Endothelial cell of umbilical vein (primary cell): ENCODE measurements around the gene SRSF11.

ENCODE experiments used
- CTCF ChIP-seq, 2 donors: IDR thresholded peaks; 1 replicate in 1 of 2; 2 replicates in 1 of 2; pipeline ENCODE4 v1.5.1; 2011; ENCODE audit warnings: low read length in 2 of 2, mild to moderate bottlenecking in 2 of 2, moderate library complexity in 2 of 2, control low read depth in 1 of 2, inconsistent platforms in 1 of 2, low read depth in 1 of 2; ENCODE audit not compliant: insufficient read depth in 1 of 2; ENCODE audit errors: extremely low read depth in 1 of 2
- EZH2 ChIP-seq: IDR thresholded peaks from 2 replicates; pipeline ENCODE4 v1.6.1; 2012; ENCODE audit warnings: borderline replicate concordance, low read depth, mild to moderate bottlenecking, moderate library complexity, low read length, inconsistent platforms; ENCODE audit not compliant: severe bottlenecking
- FOS ChIP-seq: IDR thresholded peaks from 2 replicates; pipeline ENCODE4 v1.6.1; 2011; ENCODE audit warnings: mild to moderate bottlenecking, low read length, moderate library complexity, borderline replicate concordance; ENCODE audit not compliant: insufficient read depth
- MAX ChIP-seq: IDR thresholded peaks from 2 replicates; pipeline ENCODE4 v1.6.1; 2011; ENCODE audit not compliant: insufficient read depth, insufficient read length
- MYC ChIP-seq: IDR thresholded peaks from one replicate; pipeline ENCODE4 v1.6.1; 2011; ENCODE audit warnings: mild to moderate bottlenecking, low read depth, low read length
- POLR2A ChIP-seq: IDR thresholded peaks from 2 replicates; pipeline ENCODE4 v1.6.1; 2012; ENCODE audit warnings: low read depth, mild to moderate bottlenecking, control low read depth, low read length
- POLR2AphosphoS5 ChIP-seq: IDR thresholded peaks from 2 replicates; pipeline ENCODE4 v1.6.1; 2012; ENCODE audit warnings: low read depth, mild to moderate bottlenecking, control low read depth, low read length, moderate library complexity; ENCODE audit not compliant: insufficient read depth

GRCh38 chr1:70299472-70299871, 78.3 kb downstream of the SRSF11 start:
- TF ChIP-seq CTCF (IDR thresholded peaks at IDR 0.05; ENCODE audit: extremely low read depth in 1 of 2, insufficient read depth in 1 of 2, low read depth in 1 of 2, low read length in 2 of 2) (no peak), EZH2 (no peak), MYC (no peak), POLR2A (no peak), POLR2AphosphoS5 (no peak), FOS (no peak), MAX (no peak)
